ENCODE measurements around the gene FAM222B. TPM values are rescaled to one million over a fixed set of nuclear protein-coding genes. Genes with fewer than 3 reads are reported as not detected.
"Not testable (repeated sequence)": the region's sequence is repeated elsewhere in the genome, so short reads cannot be mapped to it uniquely, and the experiment has no call there.

The FAM222B gene
- total RNA-seq, 2 donors from 2014 or later: 28.9 to 33.0 TPM

- intact Hi-C loops (cut with DNase I, micrococcal nuclease): no loop called here
- DNase-seq (no peak), ATAC-seq (peak; percentile 28)
These were observed 46.5 kb downstream of the FAM222B start for GRCh38 chr17:28796062-28796461.

GRCh38 chr17:28794846-28795441, 47.6 kb downstream of the FAM222B start:
- intact Hi-C loops (cut with DNase I, micrococcal nuclease); DNase-seq; ATAC-seq: not testable (repeated sequence)

GRCh38 chr17:28792877-28793661, 49.5 kb downstream of the FAM222B start:
- ATAC-seq: peak; percentile 31
- no peak for DNase-seq
- intact Hi-C loops (cut with DNase I, micrococcal nuclease): no loop called here

- intact Hi-C loops (cut with DNase I, micrococcal nuclease): no loop called here
- ATAC-seq (no peak), DNase-seq (no peak)
These were observed 54.5 kb downstream of the FAM222B start for GRCh38 chr17:28788100-28788499.

- DNase-seq: no peak
- no peak for ATAC-seq
- intact Hi-C loops (cut with DNase I, micrococcal nuclease): no loop called here
These were observed 59.4 kb downstream of the FAM222B start for GRCh38 chr17:28783161-28783560.

- DNase-seq; intact Hi-C loops (cut with DNase I, micrococcal nuclease); ATAC-seq: not testable (repeated sequence)
These were observed 63.0 kb downstream of the FAM222B start for GRCh38 chr17:28779601-28780000.

GRCh38 chr17:28777178-28777577, 65.4 kb downstream of the FAM222B start:
- no peak for DNase-seq
- no peak for ATAC-seq
- intact Hi-C loops (cut with DNase I, micrococcal nuclease): no loop called here

GRCh38 chr17:28774206-28774605, 68.4 kb downstream of the FAM222B start:
- DNase-seq (no peak), ATAC-seq (no peak)
- intact Hi-C loops (cut with DNase I, micrococcal nuclease): no loop called here

GRCh38 chr17:28773736-28774135, 68.9 kb downstream of the FAM222B start:
- ATAC-seq (no peak), DNase-seq (no peak)
- intact Hi-C loops (cut with DNase I, micrococcal nuclease): no loop called here

GRCh38 chr17:28765038-28765437, 77.6 kb downstream of the FAM222B start:
- intact Hi-C loops (cut with DNase I, micrococcal nuclease): loop anchor here in 1 of 2 donors (10.0 kb wide), 2 partner anchors 130 to 160 kb away; partner anchors contain the start of gene FLOT2
- ATAC-seq: no peak
- DNase-seq: no peak

- peak; percentile 63 to 85 for DNase-seq
- ATAC-seq: peak; percentile 48
- intact Hi-C loops (cut with DNase I, micrococcal nuclease): loop anchor here in 1 of 2 donors (10.0 kb wide), 2 partner anchors 131 to 161 kb away; partner anchors contain the start of gene FLOT2
These were observed 78.8 kb downstream of the FAM222B start for GRCh38 chr17:28763804-28764266.

GRCh38 chr17:28763137-28763799, 79.3 kb downstream of the FAM222B start:
- peak; percentile 11 for ATAC-seq
- DNase-seq: no peak
- intact Hi-C loops (cut with DNase I, micrococcal nuclease): loop anchor here in 1 of 2 donors (10.0 kb wide), 2 partner anchors 132 to 162 kb away; partner anchors contain the start of gene FLOT2

- ATAC-seq (peak; percentile 74), DNase-seq (peak; percentile 65 to 77)
- intact Hi-C loops (cut with DNase I, micrococcal nuclease): loop anchor here in 1 of 2 donors (10.0 kb wide), 2 partner anchors 134 to 164 kb away; partner anchors contain the start of gene FLOT2
These were observed 81.7 kb downstream of the FAM222B start for GRCh38 chr17:28760601-28761562.

- DNase-seq: no peak
- ATAC-seq: no peak
- intact Hi-C loops (cut with DNase I, micrococcal nuclease): loop anchor here in 1 of 2 donors (10.0 kb wide), 1 partner anchor 155 kb away; no protein-coding TSS in a partner anchor
These were observed 83.2 kb downstream of the FAM222B start for GRCh38 chr17:28759256-28759865.

GRCh38 chr17:28758411-28759121, 84.0 kb downstream of the FAM222B start:
- DNase-seq: no peak
- no peak for ATAC-seq
- intact Hi-C loops (cut with DNase I, micrococcal nuclease): loop anchor here in 1 of 2 donors (10.0 kb wide), 1 partner anchor 156 kb away; no protein-coding TSS in a partner anchor

GRCh38 chr17:28756049-28756804, 86.4 kb downstream of the FAM222B start:
- ATAC-seq: no peak
- intact Hi-C loops (cut with DNase I, micrococcal nuclease): loop anchor here in 1 of 2 donors (10.0 kb wide), 1 partner anchor 159 kb away; no protein-coding TSS in a partner anchor
- no peak for DNase-seq
